Calu3 (cell line): ENCODE results near the gene POLD2. TPM values are rescaled to one million over a fixed set of nuclear protein-coding genes. Genes with fewer than 3 reads are reported as not detected.

Experiments used
- BruUV-seq: library from RNA; stranded (reverse); fragments of 400-500 nt; replicated peaks from 2 replicates; lab custom pipeline; 2021; lab: Mats Ljungman, UMichigan
- CTCF ChIA-PET: fragments of 300-600 bp; sonication (Branson Sonifier 250); formaldehyde crosslinking; loops from one replicate; lab custom pipeline; 2022; ENCODE audit warnings: antibody characterized with exemption; lab: Charles Lee
- DNase-seq: peaks from one replicate; pipeline ENCODE4 v3.0.0; 2022
- H3K27ac Mint-ChIP-seq: one replicate; pipeline ENCODE4 v1.8.0; 2022; ENCODE audit warnings: mixed read lengths; ENCODE audit not compliant: unreplicated experiment
- H3K27me3 Mint-ChIP-seq: one replicate; pipeline ENCODE4 v1.8.0; 2022; ENCODE audit warnings: mixed read lengths; ENCODE audit not compliant: unreplicated experiment
- H3K36me3 Mint-ChIP-seq: one replicate; pipeline ENCODE4 v1.8.0; 2022; ENCODE audit warnings: mild to moderate bottlenecking, moderate library complexity, mixed read lengths; ENCODE audit not compliant: insufficient read depth, unreplicated experiment
- H3K4me1 Mint-ChIP-seq: one replicate; pipeline ENCODE4 v1.8.0; 2022; ENCODE audit warnings: mild to moderate bottlenecking, low read depth, mixed read lengths; ENCODE audit not compliant: unreplicated experiment
- H3K4me3 Mint-ChIP-seq: one replicate; pipeline ENCODE4 v1.8.0; 2022; ENCODE audit warnings: mild to moderate bottlenecking, low read depth, moderate library complexity, mixed read lengths; ENCODE audit not compliant: unreplicated experiment
- H3K9me3 Mint-ChIP-seq: one replicate; pipeline ENCODE4 v1.8.0; 2022; ENCODE audit warnings: low read depth, mixed read lengths; ENCODE audit not compliant: unreplicated experiment
- intact Hi-C: fragments of 100-400 bp; cut with micrococcal nuclease; formaldehyde crosslinking; loops from one replicate; pipeline ENCODE4 v1.10.0; 2022; ENCODE audit not compliant: unreplicated experiment
- total RNA-seq: library from RNA; stranded (reverse); gene quantifications from 2 replicates; pipeline ENCODE4 v1.2.3, GENCODE V29; 2022
- TF ChIP-seq, protein P1 (sequence below): fragments of 200-600 bp; IDR thresholded peaks from one replicate; pipeline ENCODE4 v1.8.0; 2022; ENCODE audit warnings: antibody characterized with exemption; ENCODE audit not compliant: unreplicated experiment

The POLD2 gene
- total RNA-seq, 1 experiment from 2014 or later: 237 TPM

DNA sequence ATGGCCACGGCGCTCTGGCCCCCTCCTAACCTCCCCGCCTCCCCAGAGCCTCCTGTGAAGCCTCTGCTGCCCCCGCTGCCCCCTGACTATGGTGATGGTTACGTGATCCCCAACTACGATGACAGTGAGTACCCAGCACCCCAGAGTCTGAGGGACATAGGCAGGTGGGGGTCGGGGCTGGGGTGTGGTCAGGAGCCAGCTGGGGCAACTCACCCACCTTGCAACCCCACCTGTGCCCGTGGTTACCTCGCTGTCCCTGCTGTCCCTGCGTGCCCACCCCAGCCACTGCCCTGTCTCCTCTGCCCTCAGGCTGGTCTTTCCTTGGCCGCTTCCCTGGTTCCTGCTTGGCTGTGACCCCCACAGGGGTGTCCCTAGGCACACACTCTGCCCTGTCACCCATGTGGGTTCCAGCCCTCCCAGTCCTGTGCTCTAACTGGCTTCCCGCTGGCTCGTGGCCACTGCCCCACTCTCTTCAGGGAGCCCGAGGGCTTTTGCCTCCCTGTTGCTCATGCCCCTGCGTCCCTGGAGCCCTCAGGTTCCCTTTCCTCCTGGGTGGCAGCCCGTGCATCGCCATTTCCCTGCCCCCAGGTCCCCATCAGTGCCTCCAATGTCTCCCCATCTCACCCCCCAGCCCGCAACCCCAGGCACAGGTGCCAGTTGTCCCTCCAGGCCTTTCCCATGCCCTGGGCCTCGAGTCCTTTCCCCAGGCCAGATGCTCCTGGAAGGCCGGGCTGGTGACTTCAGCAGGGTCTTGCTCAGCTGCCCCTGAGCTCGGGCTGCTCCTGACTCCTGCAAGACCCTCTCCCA lies 15.2 kb downstream of the POLD2 start:
- H3K4me3 Mint-ChIP-seq: no peak overlapping the region
- H3K4me1 Mint-ChIP-seq: peaks cover 6% of the 10 kb centered on the region
- no peaks in the 10 kb centered on the region for H3K9me3 Mint-ChIP-seq
- DNase-seq: no peak
- H3K27ac Mint-ChIP-seq: no peak overlapping the region
- intact Hi-C loops: no loop called here
- H3K27me3 Mint-ChIP-seq: peaks cover 82% of the 10 kb centered on the region
- CTCF ChIA-PET: no interaction called here
- H3K36me3 Mint-ChIP-seq: peaks cover 17% of the 10 kb centered on the region
- BruUV-seq: no TSS peak
- TF ChIP-seq, protein P1, sequence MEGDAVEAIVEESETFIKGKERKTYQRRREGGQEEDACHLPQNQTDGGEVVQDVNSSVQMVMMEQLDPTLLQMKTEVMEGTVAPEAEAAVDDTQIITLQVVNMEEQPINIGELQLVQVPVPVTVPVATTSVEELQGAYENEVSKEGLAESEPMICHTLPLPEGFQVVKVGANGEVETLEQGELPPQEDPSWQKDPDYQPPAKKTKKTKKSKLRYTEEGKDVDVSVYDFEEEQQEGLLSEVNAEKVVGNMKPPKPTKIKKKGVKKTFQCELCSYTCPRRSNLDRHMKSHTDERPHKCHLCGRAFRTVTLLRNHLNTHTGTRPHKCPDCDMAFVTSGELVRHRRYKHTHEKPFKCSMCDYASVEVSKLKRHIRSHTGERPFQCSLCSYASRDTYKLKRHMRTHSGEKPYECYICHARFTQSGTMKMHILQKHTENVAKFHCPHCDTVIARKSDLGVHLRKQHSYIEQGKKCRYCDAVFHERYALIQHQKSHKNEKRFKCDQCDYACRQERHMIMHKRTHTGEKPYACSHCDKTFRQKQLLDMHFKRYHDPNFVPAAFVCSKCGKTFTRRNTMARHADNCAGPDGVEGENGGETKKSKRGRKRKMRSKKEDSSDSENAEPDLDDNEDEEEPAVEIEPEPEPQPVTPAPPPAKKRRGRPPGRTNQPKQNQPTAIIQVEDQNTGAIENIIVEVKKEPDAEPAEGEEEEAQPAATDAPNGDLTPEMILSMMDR: no peak

DNA sequence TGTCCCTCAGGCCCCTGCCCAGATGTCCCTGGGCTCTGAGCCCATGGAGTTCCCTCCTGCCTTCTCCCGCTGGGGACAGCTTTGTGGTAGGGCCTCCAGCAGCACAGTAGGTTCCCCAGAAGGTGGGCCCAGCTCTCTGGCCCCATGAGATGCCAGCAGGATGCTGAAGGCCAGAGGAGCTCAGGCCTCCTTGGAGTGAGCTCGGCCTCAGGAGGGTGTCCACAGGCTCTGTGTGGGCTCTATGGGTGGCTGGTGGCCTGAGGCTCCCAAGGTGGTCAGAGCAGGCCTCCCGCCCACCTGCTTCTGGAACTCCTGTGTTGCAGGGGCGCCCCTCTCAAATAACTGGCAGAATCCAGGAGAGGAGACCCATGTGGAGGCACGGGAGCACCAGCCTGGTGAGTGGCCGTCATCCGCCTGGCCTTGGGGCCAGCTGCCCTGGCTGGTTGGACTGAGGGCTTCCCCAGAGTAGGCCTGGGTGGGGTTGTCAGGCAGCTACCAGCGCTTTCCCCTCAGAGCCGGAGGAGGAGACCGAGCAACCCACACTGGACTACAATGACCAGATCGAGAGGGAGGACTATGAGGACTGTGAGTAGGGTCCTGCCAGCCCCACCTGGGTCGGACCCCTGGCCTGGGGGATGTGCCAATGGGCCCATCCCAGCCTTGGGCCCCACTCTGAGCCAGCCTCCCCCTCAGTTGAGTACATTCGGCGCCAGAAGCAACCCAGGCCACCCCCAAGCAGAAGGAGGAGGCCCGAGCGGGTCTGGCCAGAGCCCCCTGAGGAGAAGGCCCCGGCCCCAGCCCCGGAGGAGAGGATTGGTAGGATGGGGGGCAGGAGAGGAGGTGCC lies 16.0 kb downstream of the POLD2 start:
- CTCF ChIA-PET: interaction anchor here (0.6 to 1.1 kb wide), 4 partner anchors 10 to 66 kb away, joined by 3 to 4 read pairs (median 4); no protein-coding TSS in a partner anchor
- no peaks in the 10 kb centered on the region for H3K9me3 Mint-ChIP-seq

DNA sequence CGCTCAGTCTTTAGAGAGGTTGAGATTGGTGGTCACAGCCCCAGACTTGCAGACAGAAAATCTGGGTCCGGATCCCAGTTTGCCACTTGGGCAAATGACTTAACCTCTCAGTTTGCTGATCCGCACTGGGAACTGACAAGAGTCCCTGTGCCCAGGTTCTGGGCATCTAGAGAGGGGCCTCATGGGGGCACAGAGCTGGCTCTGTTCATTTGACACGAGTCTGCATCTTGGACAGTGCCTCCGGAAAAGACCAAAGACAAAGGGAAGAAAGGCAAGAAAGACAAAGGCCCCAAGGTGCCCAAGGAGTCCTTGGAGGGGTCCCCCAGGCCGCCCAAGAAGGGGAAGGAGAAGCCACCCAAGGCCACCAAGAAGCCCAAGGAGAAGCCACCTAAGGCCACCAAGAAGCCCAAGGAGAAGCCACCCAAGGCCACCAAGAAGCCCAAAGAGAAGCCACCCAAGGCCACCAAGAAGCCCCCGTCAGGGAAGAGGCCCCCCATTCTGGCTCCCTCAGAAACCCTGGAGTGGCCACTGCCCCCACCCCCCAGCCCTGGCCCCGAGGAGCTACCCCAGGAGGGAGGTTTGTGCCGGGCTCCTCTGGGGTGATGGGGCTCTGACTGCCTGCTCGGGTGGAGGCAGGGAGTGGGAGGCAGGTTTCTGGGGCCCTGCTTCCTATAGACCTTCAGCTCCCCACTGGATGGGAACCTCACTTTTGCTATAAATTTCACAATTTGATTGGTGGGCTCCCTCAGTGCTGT lies 16.9 kb downstream of the POLD2 start:
- no peak for DNase-seq
- H3K36me3 Mint-ChIP-seq: peaks cover under 1% of the 10 kb centered on the region
- TF ChIP-seq, protein P1: no peak
- intact Hi-C loops: no loop called here
- no peaks in the 10 kb centered on the region for H3K9me3 Mint-ChIP-seq
- CTCF ChIA-PET: interaction anchor here (0.6 to 1.1 kb wide), 4 partner anchors 9 to 67 kb away, joined by 3 to 4 read pairs (median 4); no protein-coding TSS in a partner anchor
- H3K4me3 Mint-ChIP-seq: no peak overlapping the region
- peaks cover 87% of the 10 kb centered on the region for H3K27me3 Mint-ChIP-seq
- peaks cover 6% of the 10 kb centered on the region for H3K4me1 Mint-ChIP-seq
- H3K27ac Mint-ChIP-seq: no peak overlapping the region
- BruUV-seq: no TSS peak

More for the DNA sequence above, 16.0 kb downstream of the POLD2 start:
- H3K36me3 Mint-ChIP-seq: peaks cover 9% of the 10 kb centered on the region
- intact Hi-C loops: no loop called here
- TF ChIP-seq, protein P1: no peak
- no peak for DNase-seq
- H3K4me3 Mint-ChIP-seq: no peak overlapping the region
- no TSS peak for BruUV-seq
- no peak overlapping the region for H3K27ac Mint-ChIP-seq
- peaks cover 6% of the 10 kb centered on the region for H3K4me1 Mint-ChIP-seq
- H3K27me3 Mint-ChIP-seq: peaks cover 87% of the 10 kb centered on the region

GRCh38 chr7:44105832-44106231 lies 17.5 kb downstream of the POLD2 start:
- no TSS peak for BruUV-seq
- CTCF ChIA-PET: interaction anchor here (0.7 kb wide), 1 partner anchor 17 kb away, joined by 4 read pairs; no protein-coding TSS in a partner anchor
- H3K4me3 Mint-ChIP-seq: no peak overlapping the region

More at GRCh38 chr7:44105832-44106231, 17.5 kb downstream of the POLD2 start:
- no peaks in the 10 kb centered on the region for H3K36me3 Mint-ChIP-seq
- TF ChIP-seq, protein P1: no peak
- no peak for DNase-seq
- no peak overlapping the region for H3K27ac Mint-ChIP-seq
- H3K27me3 Mint-ChIP-seq: peaks cover 80% of the 10 kb centered on the region
- intact Hi-C loops: no loop called here
- H3K9me3 Mint-ChIP-seq: no peaks in the 10 kb centered on the region
- peaks cover 6% of the 10 kb centered on the region for H3K4me1 Mint-ChIP-seq
